ENCODE measurements around the gene PRUNE2.

Gene PRUNE2

GRCh38 chr9:76913467-76913866 lies 7.6 kb upstream of the PRUNE2 start:
- H3K4me3 ChIP-seq (ENCODE audit: low read depth, low read length) = no peak overlapping the region
- TF ChIP-seq CTCF (IDR thresholded peaks at IDR 0.05; ENCODE audit: borderline replicate concordance, insufficient read depth, low read depth, low read length) = no peak

GRCh38 chr9:76912636-76913275 lies 6.8 kb upstream of the PRUNE2 start:
- TF ChIP-seq CTCF (IDR thresholded peaks at IDR 0.05; ENCODE audit: borderline replicate concordance, insufficient read depth, low read depth, low read length) = no peak
- no peak overlapping the region for H3K4me3 ChIP-seq (ENCODE audit: low read depth, low read length)

- no peak overlapping the region for H3K4me3 ChIP-seq (ENCODE audit: low read depth, low read length)
These were observed 6.1 kb upstream of the PRUNE2 start for GRCh38 chr9:76911971-76912370.

GRCh38 chr9:76910861-76911260 lies 4.9 kb upstream of the PRUNE2 start:
- TF ChIP-seq CTCF (IDR thresholded peaks at IDR 0.05; ENCODE audit: borderline replicate concordance, insufficient read depth, low read depth, low read length) = no peak
- H3K4me3 ChIP-seq (ENCODE audit: low read depth, low read length) = no peak overlapping the region

More at GRCh38 chr9:76911971-76912370, 6.1 kb upstream of the PRUNE2 start:
- no peak for TF ChIP-seq CTCF (IDR thresholded peaks at IDR 0.05; ENCODE audit: borderline replicate concordance, insufficient read depth, low read depth, low read length)

- no peak overlapping the region for H3K4me3 ChIP-seq (ENCODE audit: low read depth, low read length)
These were observed 697 bp upstream of the PRUNE2 start for GRCh38 chr9:76906647-76906975.

GRCh38 chr9:76904661-76905457 lies 1.1 kb downstream of the PRUNE2 start:
- H3K4me3 ChIP-seq (ENCODE audit: low read depth, low read length) = no peak overlapping the region
- no peak for TF ChIP-seq CTCF (IDR thresholded peaks at IDR 0.05; ENCODE audit: borderline replicate concordance, insufficient read depth, low read depth, low read length)

More at GRCh38 chr9:76906647-76906975, 697 bp upstream of the PRUNE2 start:
- TF ChIP-seq CTCF (IDR thresholded peaks at IDR 0.05; ENCODE audit: borderline replicate concordance, insufficient read depth, low read depth, low read length) = no peak

GRCh38 chr9:76902395-76902794 lies 3.5 kb downstream of the PRUNE2 start:
- no peak overlapping the region for H3K4me3 ChIP-seq (ENCODE audit: low read depth, low read length)
- no peak for TF ChIP-seq CTCF (IDR thresholded peaks at IDR 0.05; ENCODE audit: borderline replicate concordance, insufficient read depth, low read depth, low read length)
